Stimulated activated CD4-positive, alpha-beta T cell treated with anti-CD3 and anti-CD28 coated beads, Interleukin-2, amount 100 ng/mL, for 4 hours (primary cell): ENCODE measurements around the gene PSMG4.

Experiments used
- DNase-seq: peaks from one replicate; pipeline ENCODE4 v3.0.0-alpha.2; 2020; ENCODE audit warnings: low read depth

Gene PSMG4

GRCh38 chr6:3252369-3252768, 6.4 kb upstream of the PSMG4 start:
- DNase-seq = no peak

- no peak for DNase-seq
Measured at GRCh38 chr6:3252861-3253596, 5.7 kb upstream of the PSMG4 start.

GRCh38 chr6:3253597-3253961, 5.2 kb upstream of the PSMG4 start:
- no peak for DNase-seq

GRCh38 chr6:3258201-3258600, 546 bp upstream of the PSMG4 start:
- no peak for DNase-seq

- DNase-seq = peak; percentile 14
Measured at GRCh38 chr6:3259491-3259958, 778 bp downstream of the PSMG4 start.

- no peak for DNase-seq
Measured at GRCh38 chr6:3260296-3260695, 1.5 kb downstream of the PSMG4 start.

GRCh38 chr6:3260772-3261517, 2.2 kb downstream of the PSMG4 start:
- DNase-seq = no peak

- no peak for DNase-seq
Measured at GRCh38 chr6:3261518-3261820, 2.7 kb downstream of the PSMG4 start.

- DNase-seq = no peak
Measured at GRCh38 chr6:3261921-3262320, 3.2 kb downstream of the PSMG4 start.

- DNase-seq = no peak
Measured at GRCh38 chr6:3263096-3263495, 4.3 kb downstream of the PSMG4 start.

- DNase-seq = no peak
Measured at GRCh38 chr6:3264356-3264755, 5.6 kb downstream of the PSMG4 start.

GRCh38 chr6:3265671-3266070, 6.9 kb downstream of the PSMG4 start:
- no peak for DNase-seq

GRCh38 chr6:3266170-3266569, 7.4 kb downstream of the PSMG4 start:
- no peak for DNase-seq

GRCh38 chr6:3267162-3267561, 8.4 kb downstream of the PSMG4 start:
- DNase-seq = no peak

GRCh38 chr6:3268680-3269079, 9.9 kb downstream of the PSMG4 start:
- DNase-seq = no peak

- no peak for DNase-seq
Measured at GRCh38 chr6:3269281-3269975, 10.7 kb downstream of the PSMG4 start.

GRCh38 chr6:3270258-3270657, 11.5 kb downstream of the PSMG4 start:
- no peak for DNase-seq

- no peak for DNase-seq
Measured at GRCh38 chr6:3271756-3272155, 13.0 kb downstream of the PSMG4 start.

- DNase-seq = no peak
Measured at GRCh38 chr6:3272911-3273547, 14.3 kb downstream of the PSMG4 start.

GRCh38 chr6:3273707-3274521, 15.2 kb downstream of the PSMG4 start:
- DNase-seq = no peak
